Mesenchymal stem cell (in vitro differentiated cells and primary cell): ENCODE results near the gene MNT.

Experiments
- DNase-seq: peaks from one replicate; pipeline ENCODE4 v3.0.0-alpha.2; 2013
- H2AFZ ChIP-seq: one replicate; pipeline ENCODE4 v1.6.1; 2013; ENCODE audit warnings: low read depth, mild to moderate bottlenecking, control low read depth, inconsistent platforms, low read length, moderate library complexity
- H2AK5ac ChIP-seq: 2 replicates; pipeline ENCODE4 v1.6.1; 2013; ENCODE audit warnings: low read length, moderate library complexity, mild to moderate bottlenecking, inconsistent platforms; ENCODE audit not compliant: severe bottlenecking
- H2BK120ac ChIP-seq: one replicate; pipeline ENCODE4 v1.6.1; 2013; ENCODE audit warnings: low read depth, mild to moderate bottlenecking, inconsistent platforms, low read length, moderate library complexity
- H2BK12ac ChIP-seq, 2 experiments: one replicate each; pipeline ENCODE4 v1.6.1; 2013; ENCODE audit warnings: inconsistent platforms in 2 of 2, low read length in 2 of 2, mild to moderate bottlenecking in 2 of 2, moderate library complexity in 2 of 2, control low read depth in 1 of 2
- H2BK15ac ChIP-seq: one replicate; pipeline ENCODE4 v1.6.1; 2013; ENCODE audit warnings: mild to moderate bottlenecking, low read depth, inconsistent platforms; ENCODE audit not compliant: poor library complexity, severe bottlenecking
- H2BK5ac ChIP-seq: 2 replicates; pipeline ENCODE4 v1.6.1; 2013; ENCODE audit warnings: low read depth, mild to moderate bottlenecking, low read length, control low read depth, inconsistent platforms; ENCODE audit not compliant: poor library complexity, severe bottlenecking
- H3K14ac ChIP-seq, 2 experiments: one replicate each; pipeline ENCODE4 v1.6.1; 2013; ENCODE audit warnings: inconsistent platforms in 2 of 2, low read length in 2 of 2, control low read depth in 1 of 2, mild to moderate bottlenecking in 1 of 2, moderate library complexity in 1 of 2
- H3K18ac ChIP-seq, 2 experiments: one replicate each; pipeline ENCODE4 v1.6.1; 2013; ENCODE audit warnings: inconsistent platforms in 2 of 2, low read length in 2 of 2, control low read depth in 1 of 2, low read depth in 1 of 2, mild to moderate bottlenecking in 1 of 2
- H3K23ac ChIP-seq, 2 experiments: one replicate each; pipeline ENCODE4 v1.6.1; 2013; ENCODE audit warnings: inconsistent platforms in 2 of 2, low read length in 2 of 2, mild to moderate bottlenecking in 2 of 2, moderate library complexity in 2 of 2, control low read depth in 1 of 2
- H3K27ac ChIP-seq: 2 replicates; pipeline ENCODE4 v1.5.1; 2013; ENCODE audit warnings: mild to moderate bottlenecking, moderate library complexity, low read length, control low read depth, inconsistent platforms; ENCODE audit not compliant: poor library complexity, severe bottlenecking
- H3K27me3 ChIP-seq, 2 experiments: 2 replicates each; pipeline versions ENCODE4 v1.6.1 to v1.7.0; 2013; ENCODE audit warnings: low read length in 2 of 2, mild to moderate bottlenecking in 2 of 2, moderate library complexity in 2 of 2, control low read depth in 1 of 2, inconsistent platforms in 1 of 2; ENCODE audit not compliant: control insufficient read depth in 1 of 2, insufficient read depth in 1 of 2
- H3K36me3 ChIP-seq, 2 experiments: 2 replicates each; pipeline versions ENCODE4 v1.6.1 to v1.7.0; 2013; ENCODE audit warnings: low read length in 2 of 2, control low read depth in 1 of 2, inconsistent platforms in 1 of 2, low read depth in 1 of 2, mild to moderate bottlenecking in 1 of 2; ENCODE audit not compliant: insufficient read depth in 2 of 2, control insufficient read depth in 1 of 2
- H3K4ac ChIP-seq, 2 experiments: one replicate each; pipeline ENCODE4 v1.6.1; 2013; ENCODE audit warnings: inconsistent platforms in 2 of 2, low read length in 2 of 2, mild to moderate bottlenecking in 2 of 2, moderate library complexity in 2 of 2, control low read depth in 1 of 2, low read depth in 1 of 2
- H3K4me1 ChIP-seq: 2 replicates; pipeline ENCODE4 v1.6.1; 2013; ENCODE audit warnings: low read depth, low read length, control low read depth; ENCODE audit not compliant: control insufficient read depth, insufficient read depth
- H3K4me2 ChIP-seq: 2 replicates; pipeline ENCODE4 v1.6.1; 2013; ENCODE audit warnings: low read length, mild to moderate bottlenecking, inconsistent platforms; ENCODE audit not compliant: poor library complexity, severe bottlenecking
- H3K4me3 ChIP-seq, 2 experiments: 2 replicates each; pipeline versions ENCODE4 v1.5.1 to v1.7.0; 2013; ENCODE audit warnings: low read length in 2 of 2, mild to moderate bottlenecking in 2 of 2, control low read depth in 1 of 2, low read depth in 1 of 2; ENCODE audit not compliant: insufficient read depth in 1 of 2
- H3K79me1 ChIP-seq: replicated peaks from 2 replicates; pipeline ENCODE4 v1.6.1; 2013; ENCODE audit warnings: mild to moderate bottlenecking, control low read depth, low read length, inconsistent platforms; ENCODE audit not compliant: poor library complexity, severe bottlenecking
- H3K9ac ChIP-seq: 2 replicates; pipeline ENCODE4 v1.7.0; 2013; ENCODE audit warnings: mild to moderate bottlenecking, low read length, moderate library complexity
- H3K9me3 ChIP-seq: 2 replicates; pipeline ENCODE4 v1.7.0; 2013; ENCODE audit warnings: mild to moderate bottlenecking, low read length; ENCODE audit not compliant: control insufficient read depth
- H4K8ac ChIP-seq: one replicate; pipeline ENCODE4 v1.6.1; 2013; ENCODE audit warnings: inconsistent platforms, mild to moderate bottlenecking, low read length, moderate library complexity
- H4K91ac ChIP-seq: one replicate; pipeline ENCODE4 v1.6.1; 2013; ENCODE audit warnings: mild to moderate bottlenecking, low read length, inconsistent platforms
- WGBS: methylation state at CpG from one replicate; pipeline ENCODE4 v1.1.7; 2013; ENCODE audit warnings: mixed read lengths; 5-methylcytosine and 5-hydroxymethylcytosine counted together

The MNT gene

DNA sequence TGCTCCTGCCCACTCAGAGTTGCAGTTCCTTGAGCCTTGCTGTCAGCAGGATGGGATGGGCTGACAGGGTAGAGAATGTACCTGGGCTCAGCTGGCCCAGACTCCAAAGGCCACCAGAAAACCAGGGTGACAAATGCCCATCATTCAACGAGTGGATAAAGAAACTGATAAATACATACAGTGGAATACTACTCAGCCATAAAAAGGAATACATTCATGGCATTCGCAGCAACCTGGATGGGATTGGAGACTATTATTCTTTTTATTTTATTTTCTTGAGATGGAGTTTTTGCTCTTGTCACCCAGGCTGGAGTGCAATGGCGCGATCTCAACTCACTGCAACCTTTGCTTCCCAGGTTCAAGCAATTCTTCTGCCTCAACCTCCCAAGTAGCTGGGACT lies 43.6 kb downstream of the MNT start:
- H3K23ac ChIP-seq, result no peak overlapping the region
- H2BK5ac ChIP-seq, result no peak overlapping the region
- no peak overlapping the region for H2BK120ac ChIP-seq
- no peak overlapping the region for H3K4me2 ChIP-seq
- H2BK15ac ChIP-seq, result peak overlapping the region; percentile 20
- no peak overlapping the region for H3K14ac ChIP-seq
- DNase-seq, result no peak
- peaks cover 27% of the 10 kb centered on the region for H3K4me1 ChIP-seq
- no peak overlapping the region for H3K9ac ChIP-seq
- no peak overlapping the region for H4K91ac ChIP-seq
- H2AK5ac ChIP-seq, result no peak overlapping the region
- 96% methylated on average over 3 of the region's 4 CpGs for WGBS
- H3K27me3 ChIP-seq, result no peaks in the 10 kb centered on the region
- no peak overlapping the region for H2AFZ ChIP-seq
- no peaks in the 10 kb centered on the region for H3K9me3 ChIP-seq
- no peak overlapping the region for H3K4me3 ChIP-seq
- no peak overlapping the region for H3K27ac ChIP-seq
- no peak overlapping the region for H2BK12ac ChIP-seq
- H3K18ac ChIP-seq, result no peak overlapping the region
- H4K8ac ChIP-seq, result no peak overlapping the region
- H3K79me1 ChIP-seq, result peaks cover 17% of the 10 kb centered on the region
- no peak overlapping the region for H3K4ac ChIP-seq
- H3K36me3 ChIP-seq, result peaks cover 10 to 25% of the 10 kb centered on the region in 2 experiments

- no peak for DNase-seq
- peaks cover 4 to 27% of the 10 kb centered on the region in 2 experiments for H3K36me3 ChIP-seq
- WGBS, result 82% methylated on average over 5 of the region's 8 CpGs
- H2BK15ac ChIP-seq, result no peak overlapping the region
- H3K4me2 ChIP-seq, result no peak overlapping the region
- H2BK5ac ChIP-seq, result no peak overlapping the region
- no peak overlapping the region for H2AK5ac ChIP-seq
- H3K14ac ChIP-seq, result no peak overlapping the region
- H3K27ac ChIP-seq, result no peak overlapping the region
- peaks cover 15% of the 10 kb centered on the region for H3K4me1 ChIP-seq
- no peak overlapping the region for H3K23ac ChIP-seq
- no peak overlapping the region for H3K9ac ChIP-seq
- H3K79me1 ChIP-seq, result peaks cover 24% of the 10 kb centered on the region
- H3K9me3 ChIP-seq, result no peaks in the 10 kb centered on the region
- no peak overlapping the region for H3K4me3 ChIP-seq
- H4K91ac ChIP-seq, result no peak overlapping the region
- no peak overlapping the region for H3K4ac ChIP-seq
- no peak overlapping the region for H4K8ac ChIP-seq
- H2BK120ac ChIP-seq, result no peak overlapping the region
- H2AFZ ChIP-seq, result no peak overlapping the region
- no peak overlapping the region for H2BK12ac ChIP-seq
- no peaks in the 10 kb centered on the region for H3K27me3 ChIP-seq
- no peak overlapping the region for H3K18ac ChIP-seq
Measured at GRCh38 chr17:2354311-2354710, 46.5 kb downstream of the MNT start.

- H3K36me3 ChIP-seq, result peaks cover 0 to 26% of the 10 kb centered on the region in 2 experiments
- 97% methylated on average over 6 of the region's 6 CpGs for WGBS
- H3K4ac ChIP-seq, result no peak overlapping the region
- H2BK12ac ChIP-seq, result no peak overlapping the region
- H3K27ac ChIP-seq, result no peak overlapping the region
- no peak overlapping the region for H4K91ac ChIP-seq
- no peak overlapping the region for H3K14ac ChIP-seq
- H2BK15ac ChIP-seq, result no peak overlapping the region
- no peak overlapping the region for H3K9ac ChIP-seq
- H3K23ac ChIP-seq, result no peak overlapping the region
- H3K4me3 ChIP-seq, result no peak overlapping the region
- no peak overlapping the region for H2AK5ac ChIP-seq
- no peak for DNase-seq
- no peak overlapping the region for H4K8ac ChIP-seq
- H2BK120ac ChIP-seq, result no peak overlapping the region
- H3K18ac ChIP-seq, result no peak overlapping the region
- no peak overlapping the region for H2BK5ac ChIP-seq
- no peak overlapping the region for H2AFZ ChIP-seq
- H3K9me3 ChIP-seq, result no peaks in the 10 kb centered on the region
- no peaks in the 10 kb centered on the region for H3K27me3 ChIP-seq
- no peak overlapping the region for H3K4me2 ChIP-seq
- H3K79me1 ChIP-seq, result peaks cover 21% of the 10 kb centered on the region
- peaks cover 18% of the 10 kb centered on the region for H3K4me1 ChIP-seq
Measured at GRCh38 chr17:2351269-2351668, 49.6 kb downstream of the MNT start.

DNA sequence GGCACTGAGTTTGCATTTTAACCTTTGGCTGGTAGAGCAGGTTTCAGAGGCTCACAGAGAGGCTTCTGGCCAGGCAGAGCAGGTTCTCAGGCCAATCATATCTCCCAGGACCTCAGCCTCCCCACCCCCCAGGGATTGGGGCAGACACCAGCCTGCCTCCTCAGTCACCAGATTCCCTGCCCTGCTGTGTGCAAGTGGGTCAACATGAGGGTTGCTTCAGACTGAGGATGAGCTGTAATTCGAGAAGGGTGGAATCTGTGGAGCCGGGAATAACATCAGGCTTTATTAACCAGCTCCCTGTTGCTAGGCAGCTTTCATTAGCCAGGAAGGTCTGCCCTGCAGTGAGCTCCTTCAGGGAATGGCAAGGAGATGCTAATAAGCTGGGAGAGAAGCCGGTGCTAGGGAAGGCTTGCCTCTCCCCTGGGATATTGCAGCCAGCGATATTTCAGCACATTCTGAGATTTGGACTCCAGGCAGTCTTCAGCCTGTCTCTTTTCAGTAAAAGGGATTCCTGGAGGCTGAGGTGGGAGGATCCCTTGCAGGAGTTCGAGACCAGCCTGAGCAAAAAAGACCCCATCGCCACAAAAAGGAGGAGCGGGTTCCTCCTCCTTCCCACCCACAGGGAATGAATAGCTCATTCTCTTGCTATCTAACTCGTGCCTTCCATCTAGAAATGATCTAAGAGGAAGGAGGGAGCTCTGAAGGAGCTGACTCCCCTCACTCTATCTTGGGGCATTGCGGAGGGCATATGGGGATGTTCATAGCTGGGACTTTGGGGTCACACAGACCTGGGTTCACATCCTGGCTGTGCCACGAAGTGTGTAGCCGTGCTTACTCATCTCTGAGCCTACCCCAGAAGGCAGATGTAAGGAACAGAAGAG lies 52.8 kb downstream of the MNT start:
- Histone ChIP-seq H3K9ac (peak overlapping the region; percentile 29), H3K4me3 (no peak overlapping the region), H3K14ac (no peak overlapping the region), H2AFZ (no peak overlapping the region), H2BK12ac (peak overlapping the region; percentile 26 to 53), H2BK5ac (no peak overlapping the region), H2BK120ac (no peak overlapping the region), H3K36me3 (peaks cover 18 to 37% of the 10 kb centered on the region in 2 experiments), H4K91ac (no peak overlapping the region), H3K4ac (peak overlapping the region in 1 of 2 experiments; percentile 32), H3K23ac (no peak overlapping the region), H3K18ac (peak overlapping the region; percentile 46 to 52), H3K27me3 (no peaks in the 10 kb centered on the region), H3K79me1 (peaks cover 33% of the 10 kb centered on the region), H2BK15ac (no peak overlapping the region), H3K4me1 (peaks cover 18% of the 10 kb centered on the region), H2AK5ac (peak overlapping the region; percentile 37), H4K8ac (no peak overlapping the region), H3K4me2 (no peak overlapping the region), H3K27ac (peak overlapping the region; percentile 81), H3K9me3 (no peaks in the 10 kb centered on the region)
- WGBS, result 49% methylated on average over 11 of the region's 11 CpGs
- DNase-seq, result peak; percentile 97
